DOHH2 (cell line): Measurements from ENCODE around the gene RARB.

ENCODE experiments used
- H3F3A ChIP-seq: fragments of 200-600 bp; sonication (generic), shearing (Covaris generic); 2 replicates; pipeline ENCODE4 v1.6.0; 2016; ENCODE audit warnings: antibody characterized with exemption, mild to moderate bottlenecking; ENCODE audit not compliant: control insufficient read depth, insufficient read depth
- H3K27ac ChIP-seq: fragments of 200-600 bp; sonication (generic); 2 replicates; pipeline ENCODE4 v1.5.1; 2014; ENCODE audit warnings: low read depth, mild to moderate bottlenecking, low read length, moderate library complexity
- H3K27me3 ChIP-seq: fragments of 200-600 bp; sonication (generic); 2 replicates; pipeline ENCODE4 v1.6.1; 2014; ENCODE audit warnings: mild to moderate bottlenecking, low read length, mixed read lengths; ENCODE audit not compliant: control insufficient read depth
- H3K36me3 ChIP-seq: fragments of 200-600 bp; sonication (generic); 2 replicates; pipeline ENCODE4 v1.6.1; 2014; ENCODE audit warnings: mild to moderate bottlenecking, low read length, moderate library complexity, mixed read lengths; ENCODE audit not compliant: control insufficient read depth
- H3K4me1 ChIP-seq: fragments of 200-600 bp; sonication (generic); 2 replicates; pipeline ENCODE4 v1.6.1; 2014; ENCODE audit warnings: mild to moderate bottlenecking, low read length, mixed read lengths; ENCODE audit not compliant: control insufficient read depth
- H3K4me2 ChIP-seq: fragments of 200-600 bp; sonication (generic); 2 replicates; pipeline ENCODE4 v1.6.0; 2014; ENCODE audit warnings: mild to moderate bottlenecking, low read length, moderate library complexity
- H3K4me3 ChIP-seq: fragments of 200-600 bp; sonication (generic); 2 replicates; pipeline ENCODE4 v1.5.1; 2014; ENCODE audit warnings: mild to moderate bottlenecking, low read length, mixed read lengths
- H3K79me2 ChIP-seq: fragments of 200-600 bp; sonication (generic); 2 replicates; pipeline ENCODE4 v1.6.1; 2014; ENCODE audit warnings: mild to moderate bottlenecking, low read length, mixed read lengths; ENCODE audit not compliant: control insufficient read depth
- H3K9me2 ChIP-seq: fragments of 200-600 bp; sonication (generic); replicated peaks from 2 replicates; pipeline ENCODE4 v1.6.1; 2014; ENCODE audit warnings: mild to moderate bottlenecking, low read length, mixed read lengths; ENCODE audit not compliant: control insufficient read depth
- H3K9me3 ChIP-seq: fragments of 200-600 bp; sonication (generic); 2 replicates; pipeline ENCODE4 v1.6.1; 2014; ENCODE audit warnings: antibody characterized with exemption, low read length, mixed read lengths; ENCODE audit not compliant: control insufficient read depth, insufficient read depth
- H4K20me1 ChIP-seq: fragments of 200-600 bp; sonication (generic); 2 replicates; pipeline ENCODE4 v1.6.0; 2014; ENCODE audit warnings: low read depth, mild to moderate bottlenecking, antibody characterized with exemption, low read length, moderate library complexity; ENCODE audit not compliant: control insufficient read depth, insufficient read depth
- EZH2phosphoT487 ChIP-seq: fragments of 200-600 bp; sonication (generic); IDR thresholded peaks from 2 replicates; pipeline ENCODE4 v1.6.1; 2017; ENCODE audit warnings: borderline replicate concordance, mild to moderate bottlenecking, antibody characterized with exemption, low read length, moderate library complexity, mixed read lengths
- TF ChIP-seq, protein P1 (sequence below): fragments of 200-600 bp; sonication (generic); IDR thresholded peaks from one replicate; pipeline ENCODE4 v1.5.1; 2014; ENCODE audit warnings: antibody characterized with exemption, mild to moderate bottlenecking, low read depth, low read length; ENCODE audit not compliant: poor library complexity, severe bottlenecking

The RARB gene

DNA sequence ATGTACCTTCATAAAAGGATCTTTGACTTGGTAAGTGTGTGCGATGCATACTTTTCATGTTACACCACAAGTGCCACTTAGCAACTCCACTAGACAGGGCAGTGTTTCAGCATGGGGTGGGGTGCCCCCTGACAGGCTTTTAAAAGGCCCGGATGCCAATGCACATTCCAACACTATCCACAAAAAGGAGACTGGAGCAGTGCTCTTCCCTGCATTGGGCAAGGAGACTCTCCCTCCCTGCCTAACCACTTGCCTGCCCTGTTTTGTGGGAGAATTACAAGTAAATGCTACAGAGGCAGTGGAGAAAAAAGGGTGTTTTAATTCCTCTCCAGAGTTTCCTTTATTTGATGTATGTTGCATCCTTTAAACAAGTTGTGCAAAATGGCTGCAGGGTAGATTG is 1.7 kb upstream of the RARB start:
- TF ChIP-seq, protein P1, sequence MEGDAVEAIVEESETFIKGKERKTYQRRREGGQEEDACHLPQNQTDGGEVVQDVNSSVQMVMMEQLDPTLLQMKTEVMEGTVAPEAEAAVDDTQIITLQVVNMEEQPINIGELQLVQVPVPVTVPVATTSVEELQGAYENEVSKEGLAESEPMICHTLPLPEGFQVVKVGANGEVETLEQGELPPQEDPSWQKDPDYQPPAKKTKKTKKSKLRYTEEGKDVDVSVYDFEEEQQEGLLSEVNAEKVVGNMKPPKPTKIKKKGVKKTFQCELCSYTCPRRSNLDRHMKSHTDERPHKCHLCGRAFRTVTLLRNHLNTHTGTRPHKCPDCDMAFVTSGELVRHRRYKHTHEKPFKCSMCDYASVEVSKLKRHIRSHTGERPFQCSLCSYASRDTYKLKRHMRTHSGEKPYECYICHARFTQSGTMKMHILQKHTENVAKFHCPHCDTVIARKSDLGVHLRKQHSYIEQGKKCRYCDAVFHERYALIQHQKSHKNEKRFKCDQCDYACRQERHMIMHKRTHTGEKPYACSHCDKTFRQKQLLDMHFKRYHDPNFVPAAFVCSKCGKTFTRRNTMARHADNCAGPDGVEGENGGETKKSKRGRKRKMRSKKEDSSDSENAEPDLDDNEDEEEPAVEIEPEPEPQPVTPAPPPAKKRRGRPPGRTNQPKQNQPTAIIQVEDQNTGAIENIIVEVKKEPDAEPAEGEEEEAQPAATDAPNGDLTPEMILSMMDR, result no peak
- no peak for TF ChIP-seq EZH2phosphoT487
- H3K4me3 ChIP-seq, result no peak overlapping the region
- no peaks in the 10 kb centered on the region for H3K9me2 ChIP-seq
- H3K27ac ChIP-seq, result no peak overlapping the region
- no peaks in the 10 kb centered on the region for H3K36me3 ChIP-seq
- no peaks in the 10 kb centered on the region for H3F3A ChIP-seq
- no peaks in the 10 kb centered on the region for H3K9me3 ChIP-seq
- H4K20me1 ChIP-seq, result no peaks in the 10 kb centered on the region
- no peaks in the 10 kb centered on the region for H3K79me2 ChIP-seq
- no peaks in the 10 kb centered on the region for H3K27me3 ChIP-seq
- H3K4me1 ChIP-seq, result no peaks in the 10 kb centered on the region
- no peak overlapping the region for H3K4me2 ChIP-seq

DNA sequence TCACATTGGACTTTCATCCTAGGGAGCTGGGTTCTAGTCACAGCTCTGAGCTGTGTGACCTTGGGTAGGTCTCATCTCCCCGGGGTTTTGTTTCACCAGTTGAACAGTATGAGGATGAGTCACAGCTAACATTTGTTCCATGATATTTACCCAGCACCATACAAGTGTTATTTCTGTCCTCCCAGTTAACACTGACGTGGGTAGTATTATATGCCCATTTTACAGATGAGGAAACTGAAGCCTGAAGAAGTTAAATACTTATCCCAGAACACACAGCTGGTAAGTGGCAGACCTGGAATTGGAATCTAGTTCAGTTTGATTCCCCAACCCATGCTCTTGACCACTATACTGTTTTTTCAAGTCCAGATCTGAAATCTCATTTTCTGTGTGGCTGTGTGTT is 908 bp upstream of the RARB start:
- no peaks in the 10 kb centered on the region; the same call in 1 of the 2 replicates for H3K27me3 ChIP-seq
- no peaks in the 10 kb centered on the region for H4K20me1 ChIP-seq
- no peaks in the 10 kb centered on the region for H3K9me2 ChIP-seq
- no peaks in the 10 kb centered on the region for H3K9me3 ChIP-seq
- no peak for TF ChIP-seq EZH2phosphoT487
- TF ChIP-seq, protein P1, result no peak
- no peaks in the 10 kb centered on the region for H3K36me3 ChIP-seq
- no peak overlapping the region for H3K27ac ChIP-seq
- H3K4me2 ChIP-seq, result no peak overlapping the region
- H3K4me3 ChIP-seq, result no peak overlapping the region
- H3K4me1 ChIP-seq, result no peaks in the 10 kb centered on the region
- H3F3A ChIP-seq, result no peaks in the 10 kb centered on the region
- H3K79me2 ChIP-seq, result no peaks in the 10 kb centered on the region

DNA sequence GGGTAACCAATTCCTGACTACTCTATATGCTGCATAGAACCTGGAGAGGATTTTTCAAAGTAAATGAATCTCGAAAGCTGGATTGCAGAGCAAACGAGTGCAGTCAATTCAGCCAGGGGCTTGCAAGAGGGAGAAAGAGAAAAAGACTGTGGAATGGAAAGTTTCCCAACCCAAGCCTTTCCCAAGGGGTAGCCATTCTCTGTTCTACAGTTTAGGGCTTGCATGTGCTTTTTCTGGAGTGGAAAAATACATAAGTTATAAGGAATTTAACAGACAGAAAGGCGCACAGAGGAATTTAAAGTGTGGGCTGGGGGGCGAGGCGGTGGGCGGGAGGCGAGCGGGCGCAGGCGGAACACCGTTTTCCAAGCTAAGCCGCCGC is 511 bp upstream of the RARB start:
- H3K27ac ChIP-seq, result no peak overlapping the region
- no peaks in the 10 kb centered on the region for H3K9me3 ChIP-seq
- H3K4me1 ChIP-seq, result no peaks in the 10 kb centered on the region

More for the DNA sequence above, 511 bp upstream of the RARB start:
- Histone ChIP-seq H3K36me3 (no peaks in the 10 kb centered on the region), H3F3A (no peaks in the 10 kb centered on the region), H3K27me3 (no peaks in the 10 kb centered on the region; the same call in 1 of the 2 replicates), H3K9me2 (no peaks in the 10 kb centered on the region), H3K4me2 (no peak overlapping the region), H4K20me1 (no peaks in the 10 kb centered on the region), H3K79me2 (no peaks in the 10 kb centered on the region), H3K4me3 (no peak overlapping the region)
- TF ChIP-seq EZH2phosphoT487, result no peak
- TF ChIP-seq, protein P1, result no peak
